ENCODE results near the gene MAP3K14.

The MAP3K14 gene

DNA sequence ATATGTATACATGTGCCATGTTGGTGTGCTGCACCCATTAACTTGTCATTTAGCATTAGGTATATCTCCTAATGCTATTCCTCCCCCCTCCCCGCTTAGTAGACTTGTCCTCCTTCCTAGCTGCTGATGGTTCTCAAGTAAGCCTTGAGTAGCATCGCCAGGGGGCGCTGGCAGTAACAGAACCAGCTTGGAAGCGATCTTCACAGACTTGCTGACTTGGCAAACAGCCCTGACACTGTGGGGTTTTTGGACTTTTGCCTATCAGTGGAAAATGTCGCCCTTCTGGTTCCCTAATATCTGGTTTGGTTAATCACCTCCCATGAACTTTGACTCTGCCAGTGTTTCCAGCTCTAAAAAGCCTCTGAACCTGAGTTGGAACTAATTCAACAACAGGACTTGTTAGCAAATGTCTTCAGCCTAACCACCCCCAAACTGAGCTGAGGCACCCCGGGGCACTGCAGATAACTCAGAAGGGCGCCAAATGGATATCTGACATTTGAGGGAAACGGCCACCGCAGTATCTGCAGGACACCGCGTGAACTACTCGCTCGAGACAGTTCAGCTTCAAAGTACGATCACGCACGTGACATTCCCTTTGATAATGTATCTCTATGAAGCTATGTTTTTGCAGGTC is 39.5 kb downstream of the MAP3K14 start:
- DNase-seq: peak; percentile 9 to 86 (median 64)

DNA sequence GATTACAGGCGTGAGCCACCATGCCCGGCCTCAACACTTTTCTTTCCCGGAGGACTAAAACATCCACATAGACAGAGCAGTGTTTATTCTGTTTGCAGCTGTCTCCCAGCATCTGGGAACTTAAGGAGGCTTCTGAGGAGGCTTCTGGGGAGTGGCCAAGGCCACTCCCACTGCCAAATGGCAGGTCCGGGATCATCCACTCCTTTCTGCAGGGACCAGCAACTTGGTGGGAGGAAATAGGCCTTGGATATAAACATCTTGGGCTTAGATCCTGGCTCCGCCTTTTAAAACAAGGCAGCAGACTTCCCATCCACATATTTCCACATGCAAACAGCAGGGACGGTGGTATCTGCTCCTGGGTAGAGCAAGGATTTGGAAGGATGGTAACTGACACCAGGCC is 40.8 kb downstream of the MAP3K14 start:
- no peak for DNase-seq

DNA sequence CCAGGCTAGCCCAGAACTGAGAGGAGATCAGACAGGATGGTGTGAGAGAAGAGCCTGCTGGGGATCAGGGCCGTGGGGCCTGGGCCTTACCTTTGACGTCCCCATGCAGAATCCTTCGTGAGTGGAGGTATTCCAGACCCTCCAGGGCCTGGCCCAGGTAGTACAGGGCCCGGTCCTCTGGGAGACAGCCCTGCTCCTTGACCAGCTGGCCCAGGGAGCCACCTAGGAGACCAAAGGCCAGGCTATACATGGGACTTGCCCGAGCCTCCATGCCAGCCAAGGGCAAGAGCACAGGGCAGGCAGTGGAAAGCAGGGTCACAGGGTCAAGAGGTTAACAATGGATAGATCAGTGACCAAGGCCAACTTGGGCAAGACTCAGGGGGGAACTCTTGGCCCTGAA is 42.8 kb downstream of the MAP3K14 start:
- DNase-seq: no peak

DNA sequence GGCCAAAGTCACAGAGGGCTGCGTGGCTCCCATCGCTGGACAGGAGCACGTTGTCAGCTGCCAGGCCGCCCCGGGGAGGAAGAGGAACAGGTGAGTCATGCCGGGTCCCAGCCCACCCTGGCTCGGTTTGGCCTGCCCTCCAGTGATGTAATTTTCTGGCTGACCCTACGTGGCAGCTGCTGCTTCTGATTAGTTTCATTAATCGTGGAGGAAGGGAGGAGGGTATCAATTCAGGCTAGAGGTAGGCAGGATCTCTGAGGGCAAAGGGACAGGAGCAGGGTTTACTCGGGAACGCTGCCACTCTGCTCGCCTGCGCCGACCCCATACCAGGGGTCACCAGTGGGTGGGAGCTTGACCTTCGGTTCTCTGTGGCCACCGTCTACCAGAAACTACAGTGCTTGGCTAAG is 43.3 kb downstream of the MAP3K14 start:
- no peak for DNase-seq

DNA sequence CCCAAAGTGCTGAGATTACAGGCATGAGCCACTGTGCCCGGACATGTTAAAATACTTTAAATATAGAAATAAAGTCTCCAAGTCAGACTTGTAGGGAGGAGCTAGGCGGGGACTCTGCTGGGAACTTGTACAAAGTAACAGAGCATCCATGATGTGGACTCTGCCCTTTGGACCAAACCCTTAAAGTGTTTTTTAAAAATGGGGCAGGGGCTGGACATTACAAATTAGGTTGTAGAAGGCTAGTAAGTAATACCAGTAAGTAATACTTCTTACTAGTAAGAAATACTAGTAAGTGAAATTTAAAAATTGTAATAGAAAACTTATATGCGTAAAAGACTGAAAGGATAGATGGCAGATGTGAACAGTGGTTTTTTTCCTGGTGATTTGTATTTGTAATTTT is 45.2 kb downstream of the MAP3K14 start:
- DNase-seq: no peak

DNA sequence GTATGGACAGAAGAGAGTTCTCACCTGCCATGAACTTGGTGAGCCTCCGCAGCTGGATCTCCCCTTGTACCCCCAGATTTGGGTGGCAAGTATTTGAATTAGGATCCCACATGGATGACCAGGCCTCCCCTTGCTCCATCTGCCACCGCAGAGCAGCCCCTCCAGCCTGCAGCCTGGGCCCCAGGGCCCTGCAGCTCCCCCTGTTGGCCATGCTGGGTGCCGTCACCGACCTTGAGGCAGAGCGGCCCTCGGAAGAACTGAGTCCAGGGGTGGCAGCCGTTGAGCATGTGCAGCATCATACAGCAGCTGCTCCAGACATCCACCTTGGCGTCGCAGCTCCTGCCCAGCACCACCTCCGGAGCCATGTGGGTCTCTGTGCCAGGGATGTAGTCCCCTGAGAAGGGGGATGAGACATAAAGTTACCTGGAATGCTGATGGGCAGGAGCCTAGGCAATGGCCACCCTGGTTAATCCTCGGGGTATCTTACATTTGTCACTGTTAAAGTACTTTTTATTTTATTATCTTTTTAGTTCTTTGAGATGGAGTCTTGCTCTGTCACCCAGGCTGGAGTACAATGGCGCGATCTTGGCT is 45.9 kb downstream of the MAP3K14 start:
- no peak for DNase-seq

DNA sequence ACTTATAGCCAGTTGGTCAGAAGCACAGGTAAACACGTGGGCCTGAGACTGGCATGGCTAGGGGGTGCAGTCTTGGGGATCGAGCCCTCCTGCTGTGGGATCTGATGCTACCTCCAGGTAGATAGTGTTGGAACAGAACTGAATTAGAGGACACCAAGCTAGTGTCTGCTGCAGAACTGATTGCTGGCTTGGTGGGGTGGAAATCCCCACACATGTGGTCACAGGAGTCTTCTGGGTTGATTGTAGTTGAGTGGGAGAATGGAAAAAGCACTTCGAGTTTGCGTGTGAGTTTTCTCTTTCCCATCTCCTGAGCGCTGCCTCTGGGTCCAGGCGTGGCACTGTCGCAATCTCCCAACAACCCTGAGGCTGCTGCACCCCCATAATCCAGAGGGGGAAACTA is 46.9 kb downstream of the MAP3K14 start:
- DNase-seq: no peak

DNA sequence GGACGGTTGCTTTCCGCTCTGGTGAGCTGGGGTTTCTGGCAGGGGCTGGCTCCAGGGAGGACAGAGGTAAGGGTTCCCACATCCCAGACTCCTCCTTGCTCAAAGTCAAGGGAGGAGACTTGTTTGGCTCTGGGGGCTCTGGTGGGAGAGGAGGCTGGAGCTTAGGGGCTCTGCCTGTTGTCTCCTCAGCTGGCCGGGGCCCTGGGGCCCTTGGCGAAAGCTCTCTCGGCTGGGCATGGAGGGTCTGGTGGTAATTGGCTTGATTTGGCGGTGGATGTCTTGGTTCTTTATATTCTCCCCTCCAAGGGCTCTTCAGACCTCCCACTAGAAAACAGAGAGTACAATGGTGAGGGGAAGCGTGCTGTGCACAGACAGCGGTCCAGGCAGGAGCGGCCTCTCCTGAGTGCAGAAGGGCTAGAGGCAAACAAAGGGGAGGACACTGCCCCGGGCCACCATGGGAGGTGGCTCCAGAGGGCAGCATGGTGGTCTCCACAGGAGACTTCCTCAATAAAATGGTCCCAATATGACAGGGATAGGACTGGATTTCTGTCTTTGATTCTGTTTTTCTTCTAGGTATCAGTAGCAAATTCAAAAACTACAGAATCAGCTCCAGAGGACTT is 49.3 kb downstream of the MAP3K14 start:
- no peak for DNase-seq

DNA sequence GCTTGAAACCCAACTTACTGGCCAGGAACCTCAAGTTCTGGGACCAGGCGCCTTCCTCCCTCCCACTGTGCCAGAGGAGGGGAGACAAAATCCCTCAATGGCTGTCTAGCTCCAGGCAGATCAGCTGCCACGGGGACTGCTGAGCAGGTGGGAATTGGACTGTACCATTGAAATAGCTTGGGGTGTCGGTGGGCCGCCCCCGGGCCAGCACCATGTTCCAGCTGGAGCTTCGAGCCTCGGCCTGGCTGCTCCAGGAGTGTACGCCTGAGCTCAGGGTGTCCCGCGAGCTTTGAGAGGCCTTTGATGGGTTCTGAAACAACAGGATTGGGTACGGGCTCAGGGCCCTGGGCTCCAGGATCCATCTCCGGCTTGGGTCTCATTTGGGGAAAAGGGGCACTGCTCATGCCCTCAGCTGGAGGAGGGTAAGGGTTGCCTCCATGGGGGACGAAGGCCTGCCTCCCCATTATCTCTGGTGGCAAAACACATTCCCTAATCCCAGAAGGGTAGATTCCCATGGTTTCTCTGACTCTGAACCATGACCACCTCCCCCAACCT is 50.4 kb downstream of the MAP3K14 start:
- DNase-seq: no peak

DNA sequence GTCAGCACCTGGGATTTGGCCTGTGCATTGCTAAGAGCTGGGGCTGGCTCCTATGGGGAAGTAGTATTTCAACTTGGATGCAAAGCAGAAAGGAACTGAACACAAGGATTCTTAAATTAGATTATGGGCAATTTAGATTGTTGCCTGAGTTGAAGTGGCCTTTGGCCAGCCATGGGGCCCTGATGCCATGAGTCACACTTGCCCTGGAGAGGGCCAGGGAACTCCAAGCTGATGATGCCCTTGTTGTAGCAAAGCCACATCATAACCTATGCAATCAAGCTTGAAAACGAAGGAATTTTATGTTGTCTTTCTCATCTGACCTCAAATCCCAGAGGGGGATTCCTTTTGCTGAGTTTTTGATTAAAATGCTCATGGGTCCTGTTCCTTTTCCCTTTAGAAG is 51.0 kb downstream of the MAP3K14 start:
- DNase-seq: no peak

DNA sequence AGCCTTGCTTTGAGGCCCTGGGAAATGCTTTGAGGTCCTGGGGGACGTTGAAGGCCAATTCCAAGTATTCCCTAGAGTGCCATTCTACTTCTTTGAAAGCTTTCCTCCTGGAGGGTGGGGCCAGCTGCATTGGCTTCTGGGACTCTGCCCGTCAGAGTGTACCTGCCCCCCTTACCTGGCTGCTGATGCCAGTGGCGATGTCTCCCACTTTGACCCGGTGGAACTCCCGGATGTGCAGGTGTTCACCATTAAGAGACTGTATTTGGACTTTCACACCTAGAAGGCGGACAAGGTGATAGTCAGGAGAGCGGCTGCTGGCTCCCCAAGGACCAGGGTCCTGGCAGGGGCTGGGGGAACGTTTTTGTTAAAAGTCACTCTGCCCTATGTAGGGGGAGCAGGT is 51.8 kb downstream of the MAP3K14 start:
- DNase-seq: no peak

DNA sequence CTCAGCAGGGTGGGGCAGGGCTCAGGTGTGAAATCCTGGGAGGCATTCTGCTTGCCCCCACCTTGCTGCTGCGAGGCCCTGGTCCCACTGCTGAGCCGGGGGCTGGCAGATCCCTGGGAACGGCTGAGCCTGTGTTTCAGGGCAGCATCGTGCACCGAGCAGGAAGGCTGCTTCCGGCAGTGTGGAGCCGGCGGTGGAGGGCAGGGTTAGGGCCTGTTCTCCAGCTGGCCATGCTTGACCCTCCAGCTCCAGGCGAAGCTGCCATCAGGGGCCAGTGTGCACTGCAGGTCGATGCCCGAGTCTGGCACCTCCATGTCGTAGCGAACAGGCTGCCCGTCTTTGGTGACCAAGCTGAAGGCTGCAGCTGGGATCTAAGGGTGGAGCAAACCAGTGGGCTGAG is 52.4 kb downstream of the MAP3K14 start:
- no peak for DNase-seq

DNA sequence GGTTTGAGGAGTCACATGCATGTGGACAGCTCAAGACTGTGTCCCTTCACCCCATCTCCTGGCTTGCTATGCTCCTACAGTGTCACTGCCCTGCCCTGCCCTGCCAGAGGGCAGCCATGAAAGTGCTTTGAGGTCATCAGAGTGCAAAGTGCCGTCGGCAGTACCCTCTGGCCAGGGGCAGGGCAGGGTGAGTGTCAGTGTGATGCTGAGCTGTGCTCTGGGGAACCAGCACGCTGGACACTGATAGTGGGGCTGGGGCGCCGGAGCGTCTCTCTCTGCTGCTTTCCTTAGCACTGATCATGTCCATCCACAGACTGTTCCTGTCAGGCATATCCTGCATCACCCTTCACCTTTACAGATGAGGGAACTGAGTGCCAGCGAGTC is 53.4 kb downstream of the MAP3K14 start:
- DNase-seq: no peak

DNA sequence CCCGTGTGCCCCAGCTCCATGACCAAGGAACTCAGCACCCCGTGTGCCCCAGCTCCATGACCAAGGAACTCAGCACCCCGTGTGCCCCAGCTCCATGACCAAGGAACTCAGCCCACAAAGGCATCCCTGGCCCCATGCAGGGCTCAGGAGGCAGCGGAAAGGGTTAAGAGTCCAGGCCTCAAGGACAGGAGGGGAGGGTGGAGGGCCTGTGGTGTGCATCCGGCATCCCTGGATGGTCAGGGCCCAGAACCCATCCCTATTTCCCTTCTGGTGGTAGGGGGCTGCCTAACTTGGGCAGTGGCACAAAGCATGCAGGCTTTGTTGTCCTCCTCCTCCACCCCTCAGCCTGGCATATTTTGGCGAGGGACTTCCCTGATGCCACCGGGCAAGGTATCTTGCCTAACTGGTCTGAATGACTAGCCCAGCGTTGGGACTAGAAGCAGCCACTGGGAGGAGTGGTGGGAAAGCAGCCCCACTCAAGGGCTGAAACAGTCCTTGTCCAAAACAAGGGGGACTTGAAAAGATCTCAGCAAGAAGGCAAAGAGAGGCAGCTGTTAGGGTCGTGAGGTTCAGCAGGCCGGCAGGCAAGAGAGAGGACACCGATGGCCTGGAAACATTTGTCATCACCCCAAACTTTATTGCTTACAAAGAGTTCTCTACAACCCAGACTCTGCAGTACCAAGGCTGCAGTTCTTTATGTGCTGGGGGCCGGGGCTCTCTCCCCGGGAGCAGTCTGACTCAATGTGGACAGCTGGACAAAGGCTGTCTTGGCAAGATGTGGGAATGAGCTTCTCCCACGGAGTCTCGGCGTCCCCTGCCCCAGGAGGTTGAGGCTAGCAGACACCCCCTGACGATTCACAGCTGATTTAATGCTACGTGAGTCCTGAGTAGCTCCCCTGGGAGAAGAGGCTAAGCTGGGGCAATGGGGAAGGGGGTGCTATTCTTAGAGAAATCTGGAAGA is 54.0 kb downstream of the MAP3K14 start:
- no peak for DNase-seq

DNA sequence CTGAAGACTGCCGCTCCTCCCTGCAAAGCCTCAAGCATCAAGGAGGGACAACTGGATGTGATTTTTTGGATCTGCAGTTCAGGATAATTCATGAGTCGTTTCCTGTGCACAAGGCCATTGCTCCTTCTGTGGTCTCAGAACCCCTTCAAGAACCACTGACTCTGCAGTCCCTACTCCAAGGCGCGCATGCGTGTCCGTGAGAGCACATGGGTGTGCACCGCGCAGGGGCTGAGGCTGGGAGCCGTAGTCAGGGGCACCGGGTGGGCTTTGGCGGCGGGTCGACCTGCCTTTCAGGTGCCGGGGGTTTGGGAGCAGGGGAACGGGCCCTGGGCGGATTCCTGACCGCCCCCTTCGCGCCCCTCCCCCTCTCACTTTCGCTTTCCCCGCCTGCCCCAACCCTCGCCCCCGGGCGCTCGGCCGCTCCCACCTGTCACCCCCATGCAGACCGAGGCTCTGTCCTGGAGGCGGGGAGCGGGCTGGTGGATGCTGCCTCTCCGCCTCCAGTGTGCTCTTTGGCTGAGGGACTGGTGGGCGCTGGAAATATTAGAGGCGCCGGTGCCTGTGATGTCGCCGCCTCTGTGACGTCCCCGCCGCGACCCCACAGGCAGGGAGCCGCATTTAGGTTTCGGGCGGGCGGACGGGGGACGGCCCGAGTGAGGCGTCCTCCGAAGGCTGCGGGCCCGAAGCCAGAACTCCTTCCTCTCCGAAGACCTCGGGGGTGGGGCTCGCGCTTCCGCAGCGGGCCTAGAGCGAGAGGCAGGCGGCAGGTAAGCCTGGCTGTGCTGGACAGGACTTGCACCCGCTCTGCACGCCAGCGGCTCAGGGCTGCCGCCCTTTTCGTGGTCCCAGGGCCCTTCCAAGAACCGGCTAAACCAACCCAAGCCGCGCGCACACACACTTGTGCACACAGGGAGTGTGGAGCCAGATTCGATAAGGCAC is 55.0 kb downstream of the MAP3K14 start, which contains the start of gene SPATA32:
Gene SPATA32 (minus strand): TSS at position 518 of the 939 bp plus-strand sequence. CDS start 78 bp downstream, at position 440.
- peak in 7 of 14 donors; percentile 10 to 61 (median 26) for DNase-seq

DNA sequence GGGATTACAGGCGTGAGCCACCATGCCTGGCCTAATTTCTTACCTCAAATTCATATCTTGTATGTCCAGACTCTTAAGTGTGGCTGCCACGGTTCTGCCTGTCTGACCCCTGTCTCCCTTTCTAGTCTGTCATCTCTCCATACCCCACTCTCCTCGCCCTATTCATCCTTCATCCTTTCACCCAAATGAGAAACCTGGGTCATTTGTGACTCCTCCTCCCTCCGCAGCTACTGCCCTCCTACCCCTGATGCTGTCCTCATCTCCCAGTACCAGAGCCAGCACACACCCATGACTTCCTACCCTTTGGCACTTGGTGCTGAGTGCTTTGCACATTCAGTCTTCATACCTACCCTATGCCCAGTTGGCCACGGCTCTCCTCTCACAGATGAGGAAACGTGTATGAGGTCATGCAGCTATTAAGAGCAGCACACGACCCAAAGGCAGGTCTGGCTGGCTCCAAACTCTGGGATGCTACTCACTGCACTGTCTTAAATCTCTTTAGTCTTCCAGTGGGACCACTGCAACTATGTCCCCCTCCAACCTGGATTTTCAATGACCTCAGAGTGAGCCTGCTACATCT is 56.5 kb downstream of the MAP3K14 start:
- no peak for DNase-seq

DNA sequence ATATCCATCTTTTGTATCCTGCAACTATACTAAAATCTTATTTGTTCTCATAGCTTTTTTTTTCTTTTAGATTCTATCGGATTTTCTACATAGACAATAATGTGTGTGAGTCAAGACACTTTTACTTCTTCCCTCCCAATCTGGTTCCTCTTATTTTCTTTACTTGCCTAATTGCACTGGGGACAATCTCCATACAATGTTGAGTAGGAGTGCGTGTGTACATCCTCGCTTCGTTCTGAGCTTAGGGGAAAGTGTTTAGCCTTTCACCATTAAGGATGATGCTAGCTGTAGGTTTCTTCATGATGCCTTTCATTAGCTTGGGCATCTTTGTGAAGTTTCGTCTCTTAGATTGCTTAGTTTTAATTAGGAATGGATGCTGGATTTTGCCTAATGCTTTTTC is 57.8 kb downstream of the MAP3K14 start:
- DNase-seq: no peak

DNA sequence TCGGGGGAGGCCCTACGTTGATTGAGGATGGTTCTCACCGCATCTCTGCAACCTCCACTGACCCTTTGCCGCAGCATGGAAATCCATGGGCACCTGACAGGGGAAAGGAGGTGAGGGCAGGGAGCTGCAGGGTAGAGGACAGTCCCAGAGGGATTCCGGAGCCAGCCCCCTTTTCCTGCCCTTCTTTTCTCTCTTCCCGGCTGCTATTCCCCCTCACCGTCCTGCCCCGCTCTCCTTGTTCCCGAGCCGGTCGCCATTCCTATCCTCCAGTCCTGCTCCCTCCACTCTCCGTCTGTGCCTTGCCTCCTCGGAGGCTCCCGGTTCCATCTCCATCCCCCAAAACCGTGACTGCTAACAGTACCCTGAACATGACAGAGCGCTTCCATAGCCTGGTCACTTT is 59.7 kb downstream of the MAP3K14 start:
- no peak for DNase-seq

DNA sequence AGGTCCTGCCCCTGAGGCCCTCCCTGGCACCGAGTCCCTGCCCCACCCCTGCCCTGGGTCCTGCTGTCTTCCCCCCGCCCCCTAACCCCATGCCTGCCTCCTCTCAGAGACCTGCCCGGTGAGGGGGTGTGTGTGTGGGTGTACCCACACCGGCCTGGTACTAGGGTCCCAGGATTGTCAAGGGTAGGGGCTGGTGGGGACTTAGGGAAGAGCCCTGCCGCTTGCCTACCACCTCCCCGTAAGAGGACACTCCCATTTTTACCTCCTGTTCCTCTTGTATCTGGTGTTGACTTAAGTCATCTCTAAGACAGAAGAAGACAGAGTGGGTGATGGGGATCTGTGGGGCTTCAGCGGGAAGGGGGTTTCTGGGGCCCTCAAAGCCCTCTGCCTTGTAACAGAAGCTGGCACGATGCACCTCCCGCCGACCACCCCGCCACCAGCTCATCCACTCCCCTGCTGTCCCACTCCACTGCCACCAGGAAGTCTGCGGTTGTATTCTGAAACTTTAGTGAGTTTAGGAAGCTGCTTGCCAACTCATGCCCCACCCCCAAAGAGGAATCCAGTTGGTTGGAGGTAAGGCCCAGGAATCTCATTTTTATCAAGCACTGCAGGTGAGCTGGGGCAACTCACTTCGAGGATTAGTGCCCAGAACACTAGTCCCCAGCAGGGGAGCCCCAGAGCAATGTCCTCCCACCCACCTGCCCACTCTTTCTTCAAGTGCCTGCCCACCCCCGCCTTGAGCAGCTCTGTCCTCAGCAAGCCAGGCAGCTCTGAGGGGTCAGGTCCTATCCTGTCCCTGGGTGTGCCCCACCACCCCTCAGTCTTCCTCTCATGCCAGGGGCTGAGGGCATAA is 60.5 kb downstream of the MAP3K14 start:
- DNase-seq: no peak

DNA sequence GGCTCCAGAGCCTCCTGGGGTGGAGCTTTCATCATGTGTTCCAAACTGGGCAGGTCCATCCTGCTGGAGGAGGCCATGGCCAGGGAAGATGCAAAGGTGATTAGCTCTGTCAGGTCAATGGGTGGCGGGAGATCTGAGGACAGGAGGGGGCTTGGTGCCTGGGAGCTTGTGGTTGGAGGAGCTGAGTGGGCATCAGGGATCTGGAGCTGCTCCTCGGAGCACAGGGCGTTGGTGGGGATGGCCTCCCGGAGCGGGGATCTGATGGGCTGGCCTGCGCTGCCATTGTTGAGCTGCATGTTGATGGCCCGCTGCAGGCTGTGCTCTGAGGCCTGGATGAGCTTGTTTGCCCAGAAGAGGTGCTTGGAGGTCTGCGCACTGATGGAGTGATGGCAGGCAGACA is 61.5 kb downstream of the MAP3K14 start:
- DNase-seq: no peak

All from C1 segment of cervical spinal cord (tissue), 14 donors.